ENCODE measurements around the gene GPR146.

Gene GPR146

DNA sequence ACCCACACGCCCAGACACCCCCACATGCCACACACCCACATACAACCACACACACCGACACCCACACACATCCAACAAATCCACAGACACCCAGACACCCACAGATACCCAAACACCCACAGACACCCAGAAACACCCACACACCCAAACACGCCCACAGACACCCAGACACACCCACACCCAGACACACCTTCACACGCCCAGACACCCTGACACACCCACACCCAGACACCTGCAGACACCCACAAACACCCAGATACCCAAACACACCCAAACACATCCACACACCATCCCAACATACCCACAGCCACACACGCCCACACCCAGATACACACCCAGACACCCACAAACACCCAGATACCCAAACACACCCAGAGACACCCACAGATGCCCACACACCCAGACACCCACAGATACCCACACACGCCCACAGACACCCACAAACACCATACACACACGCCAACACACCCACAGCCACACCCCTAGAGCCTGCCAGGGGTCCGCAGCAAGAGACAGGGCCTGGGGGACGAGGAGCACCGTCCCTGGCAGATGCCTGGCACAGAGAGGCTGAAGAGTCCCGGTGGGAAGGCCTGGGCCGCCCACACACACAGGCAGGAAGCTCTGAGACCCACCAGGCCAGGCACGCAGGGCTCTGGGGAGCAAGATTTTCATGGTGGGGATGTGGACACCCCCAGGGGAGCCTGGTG is 32.9 kb upstream of the GPR146 start:
- DNase-seq (ENCODE audit: low read depth in 1 of 2, low spot score in 1 of 2): no peak

DNA sequence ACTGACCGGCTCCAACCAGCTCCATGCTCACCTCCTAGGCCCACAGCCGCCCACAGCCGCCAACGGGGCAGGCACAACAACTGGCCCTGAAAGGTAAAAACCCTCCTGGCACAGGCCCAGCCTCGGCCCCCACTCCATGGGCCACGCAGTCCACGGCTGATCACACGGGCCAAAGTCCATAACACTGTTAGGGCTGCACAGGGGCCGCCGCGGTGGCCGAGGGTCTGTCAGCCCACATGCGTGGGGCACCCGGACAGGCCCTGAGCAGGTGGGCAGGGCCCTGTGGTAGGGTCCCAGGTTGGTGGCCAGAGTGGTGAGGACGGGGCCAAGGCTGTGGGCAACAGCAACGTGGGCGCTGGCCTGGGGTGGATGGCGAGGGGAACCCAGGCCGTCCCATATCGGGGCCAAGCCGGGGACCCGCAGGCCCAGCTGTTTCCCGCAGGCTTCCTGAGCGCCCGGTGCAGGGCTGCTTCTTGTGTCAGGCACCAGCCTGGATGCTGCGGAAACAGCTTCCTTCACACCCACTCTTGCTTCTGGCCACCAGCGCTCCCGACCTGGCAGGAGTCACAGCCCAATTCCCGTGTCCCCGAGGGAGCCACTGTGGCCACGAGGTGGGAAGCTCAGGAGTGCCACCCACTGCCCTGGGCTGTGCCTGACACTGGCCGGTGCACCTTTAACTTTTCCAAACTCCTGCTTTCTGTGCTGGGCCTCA is 32.2 kb upstream of the GPR146 start:
- no peak for DNase-seq (ENCODE audit: low read depth in 1 of 2, low spot score in 1 of 2)

DNA sequence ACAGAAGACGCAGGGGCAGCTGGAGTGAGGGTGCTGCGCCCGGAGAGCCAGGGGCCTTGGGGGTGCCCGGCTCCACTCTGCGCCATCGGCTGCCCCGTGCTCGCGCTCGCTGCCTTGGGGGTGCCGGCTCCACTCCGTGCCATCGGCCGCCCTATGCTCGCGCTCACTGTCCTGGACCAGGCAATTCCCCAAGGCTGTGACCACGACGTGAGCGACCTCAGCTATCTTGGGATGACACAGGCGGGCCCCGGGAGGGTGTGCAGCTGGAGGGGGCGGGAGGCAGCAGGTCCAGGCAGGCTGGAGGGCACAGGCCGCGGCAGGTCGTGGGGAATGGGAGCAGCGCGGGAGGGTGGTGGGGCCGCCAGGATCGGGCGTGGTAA is 31.6 kb upstream of the GPR146 start:
- no peak for DNase-seq (ENCODE audit: low read depth in 1 of 2, low spot score in 1 of 2)

DNA sequence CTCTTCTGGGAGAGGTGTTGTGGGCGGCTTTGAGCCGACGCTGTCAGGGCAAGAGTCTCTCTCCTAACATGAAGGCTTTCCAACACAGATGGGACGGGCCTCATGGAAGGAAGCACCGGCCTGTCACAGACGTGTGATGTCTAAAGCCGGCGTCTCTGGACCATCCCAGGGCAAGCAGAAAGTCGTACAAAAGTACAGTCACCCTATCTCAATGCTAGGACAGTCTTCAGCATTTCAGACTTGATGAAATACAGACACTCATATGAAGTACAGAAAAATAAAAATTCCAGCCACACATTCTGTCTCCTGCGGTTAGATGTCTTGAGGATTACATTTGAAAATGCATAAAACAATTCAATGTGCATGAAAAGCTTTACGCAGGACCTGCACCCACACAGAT is 30.8 kb upstream of the GPR146 start:
- DNase-seq (ENCODE audit: low read depth in 1 of 2, low spot score in 1 of 2): no peak

DNA sequence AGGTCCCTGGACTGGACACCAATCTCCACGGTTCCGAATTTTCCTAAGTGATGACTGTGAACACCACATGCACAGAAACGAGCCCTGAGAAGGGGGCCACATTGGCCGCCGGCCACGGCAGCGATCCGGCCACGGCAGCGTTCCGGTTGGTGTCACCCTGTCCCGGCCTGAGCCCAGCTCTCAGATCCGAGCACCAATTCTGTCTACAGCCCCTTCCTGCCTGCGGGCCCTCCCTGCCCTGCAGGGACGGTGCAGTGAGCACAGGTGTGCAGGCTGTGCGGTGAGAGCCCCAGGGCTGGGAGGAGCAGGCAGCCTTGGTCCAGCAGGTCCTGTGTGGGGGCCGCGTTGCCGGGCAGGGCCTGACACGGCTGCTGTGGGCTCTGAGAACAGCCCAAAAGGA is 29.7 kb upstream of the GPR146 start:
- DNase-seq (ENCODE audit: low read depth in 1 of 2, low spot score in 1 of 2): no peak

DNA sequence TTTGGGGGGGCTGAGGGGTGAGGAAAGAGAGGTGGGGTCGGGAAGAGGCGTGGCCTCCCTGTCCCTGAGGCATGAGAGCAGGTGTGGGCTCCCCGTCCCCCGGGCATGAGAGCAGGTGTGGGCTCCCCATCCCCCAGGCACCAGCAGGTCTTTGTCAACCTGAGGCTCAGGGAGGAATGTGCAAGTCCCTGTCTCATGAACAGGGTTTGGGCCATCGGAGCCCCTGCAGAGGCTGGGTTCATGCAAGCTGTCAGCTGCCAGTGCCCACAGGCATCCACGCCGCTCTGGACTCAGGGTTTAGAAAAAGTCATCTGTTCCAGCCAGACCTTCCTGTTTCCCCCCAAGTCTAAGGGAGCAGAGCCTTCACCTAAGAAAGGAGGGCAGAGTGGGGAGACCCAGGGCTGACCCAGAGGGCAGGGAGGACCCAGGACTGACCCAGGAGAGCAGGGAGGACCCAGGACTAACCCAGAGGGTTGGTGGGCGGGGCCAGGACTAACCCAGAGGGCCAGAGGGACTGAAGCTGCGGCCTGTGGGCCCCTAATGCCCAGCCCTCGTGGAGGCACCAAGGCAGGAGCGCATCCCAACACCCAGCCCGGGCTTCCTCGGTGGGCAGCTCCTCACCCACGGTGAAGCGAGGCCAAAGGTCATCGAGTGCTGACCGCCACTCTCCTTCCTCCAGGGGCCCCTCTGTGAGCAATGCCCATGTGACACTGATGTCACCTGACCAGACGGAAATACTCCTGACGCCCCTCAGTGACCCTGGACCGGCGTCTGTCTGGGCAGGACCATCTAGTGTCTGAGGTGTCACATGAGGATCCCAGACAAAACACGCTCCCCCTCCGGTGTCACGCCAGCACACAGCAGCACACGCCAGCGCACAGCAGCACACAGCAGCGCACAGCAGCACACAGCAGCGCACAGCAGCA is 28.9 kb upstream of the GPR146 start:
- no peak for DNase-seq (ENCODE audit: low read depth in 1 of 2, low spot score in 1 of 2)

DNA sequence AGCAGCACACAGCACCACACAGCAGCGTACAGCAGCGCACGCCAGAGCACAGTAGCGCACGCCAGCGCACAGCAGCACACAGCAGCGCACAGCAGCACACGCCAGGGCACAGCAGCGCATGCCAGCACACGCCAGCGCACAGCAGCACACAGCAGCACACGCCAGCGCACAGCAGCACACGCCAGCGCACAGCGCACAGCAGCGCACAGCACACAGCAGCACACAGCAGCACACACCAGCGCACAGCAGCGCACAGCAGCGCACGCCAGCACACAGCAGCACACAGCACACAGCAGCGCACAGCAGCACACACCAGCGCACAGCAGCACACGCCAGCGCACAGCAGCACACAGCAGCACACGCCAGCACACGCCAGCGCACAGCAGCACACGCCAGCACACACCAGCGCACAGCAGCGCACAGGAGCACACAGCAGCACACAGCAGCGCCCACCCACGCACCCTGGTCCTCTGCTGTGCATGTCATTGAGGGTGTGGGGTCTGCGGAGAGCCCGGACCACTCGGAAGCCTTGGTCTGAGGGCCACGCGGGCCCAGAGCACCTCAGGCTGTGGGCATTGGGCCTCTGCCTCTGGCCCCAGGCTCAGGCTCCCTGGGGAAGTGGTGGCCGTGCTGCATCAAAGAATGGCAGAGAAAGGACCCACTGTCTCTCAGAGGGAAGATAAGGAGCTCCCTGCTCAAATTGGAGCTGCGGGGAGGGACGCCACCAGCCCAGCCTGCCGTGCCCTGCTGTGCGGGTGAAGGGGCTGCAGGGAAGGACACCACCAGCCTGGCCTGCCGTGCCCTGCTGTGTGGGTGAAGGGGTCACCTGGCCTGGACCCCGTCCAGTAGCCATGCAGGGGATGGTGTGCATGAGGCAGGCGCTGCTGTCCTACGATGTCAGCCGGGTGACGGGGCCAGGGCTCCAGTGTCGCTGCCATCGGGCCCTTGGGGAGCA is 27.5 kb upstream of the GPR146 start:
- no peak for DNase-seq (ENCODE audit: low read depth in 1 of 2, low spot score in 1 of 2)

DNA sequence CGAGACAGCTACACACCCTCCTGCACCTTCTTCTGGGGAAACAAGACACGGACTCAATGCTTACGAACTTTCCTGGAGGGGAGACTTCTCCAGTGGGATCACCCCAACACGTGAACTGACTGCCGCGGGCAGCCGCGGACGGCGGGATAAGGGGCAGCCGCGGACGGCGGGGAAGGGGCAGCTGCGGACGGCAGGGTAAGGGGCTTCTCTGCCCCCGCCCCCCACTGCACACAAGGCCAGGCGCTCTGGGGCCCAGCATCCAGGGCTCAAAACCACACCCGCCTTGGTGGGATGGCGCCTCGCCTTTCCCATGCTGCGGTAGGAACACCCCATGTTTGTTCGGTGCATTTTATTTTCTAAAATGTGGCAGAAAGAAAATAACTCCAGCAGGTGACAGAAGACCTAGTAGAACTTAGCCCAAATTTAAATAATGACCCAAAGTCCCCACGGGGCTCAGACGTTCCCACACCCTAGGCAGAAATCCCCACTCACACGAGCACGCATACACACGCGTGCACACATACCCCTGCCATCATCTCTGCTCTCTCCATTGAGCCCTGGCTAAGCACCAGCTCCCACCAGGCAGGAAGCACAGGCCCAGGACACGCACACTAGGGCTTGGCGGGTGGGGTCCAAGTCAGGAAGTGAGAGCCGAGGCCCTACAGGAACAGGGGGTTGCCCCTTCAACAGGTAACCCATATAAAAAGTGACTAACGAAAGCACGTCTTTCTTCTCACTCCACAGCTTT is 26.6 kb upstream of the GPR146 start:
- DNase-seq (ENCODE audit: low read depth in 1 of 2, low spot score in 1 of 2): no peak

DNA sequence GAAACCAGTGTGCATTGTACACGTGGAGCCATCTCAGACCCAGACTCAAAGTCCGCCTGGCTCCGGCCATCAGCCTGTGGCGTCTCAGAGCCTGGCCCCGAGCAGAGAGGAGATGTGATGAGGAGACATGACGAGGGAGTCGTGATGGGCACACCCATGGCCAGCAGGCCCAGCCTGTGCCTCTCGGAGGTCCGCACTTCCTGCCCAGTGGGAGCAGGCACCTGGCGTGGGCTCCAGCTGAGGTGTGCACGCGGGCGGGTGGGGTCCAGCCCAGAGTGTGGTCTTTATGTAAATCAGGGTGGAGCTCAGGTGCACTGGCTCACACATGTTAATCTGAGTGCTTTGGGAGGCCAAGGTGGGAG is 26.0 kb upstream of the GPR146 start:
- DNase-seq (ENCODE audit: low read depth in 1 of 2, low spot score in 1 of 2): no peak

DNA sequence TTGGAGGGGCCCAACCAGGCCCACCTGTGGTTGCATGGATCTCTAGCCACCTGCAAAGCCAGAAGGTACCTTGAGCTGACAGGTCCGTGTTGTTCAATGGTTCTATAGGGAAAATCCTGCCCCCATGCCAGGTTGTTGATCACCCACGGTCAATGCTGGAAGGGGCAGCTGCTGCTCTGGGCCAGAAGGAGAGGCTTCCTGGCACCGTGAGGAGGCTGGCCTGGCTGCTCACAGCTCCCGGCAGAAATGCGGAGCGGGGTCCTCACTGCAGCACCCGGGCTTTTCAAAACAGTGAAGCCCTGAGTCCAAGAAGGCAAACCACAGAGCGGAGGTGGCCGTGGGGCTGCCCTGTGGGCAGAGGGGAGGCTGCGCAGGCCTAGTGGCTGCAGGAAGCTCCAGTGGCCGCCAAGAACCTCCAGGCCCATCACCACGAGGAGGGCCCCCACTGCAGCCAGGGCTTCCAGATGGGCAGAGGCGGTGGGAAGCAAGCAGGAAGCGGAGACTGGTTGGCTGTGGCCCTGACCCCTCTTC is 25.0 kb upstream of the GPR146 start:
- DNase-seq (ENCODE audit: low read depth in 1 of 2, low spot score in 1 of 2): no peak

DNA sequence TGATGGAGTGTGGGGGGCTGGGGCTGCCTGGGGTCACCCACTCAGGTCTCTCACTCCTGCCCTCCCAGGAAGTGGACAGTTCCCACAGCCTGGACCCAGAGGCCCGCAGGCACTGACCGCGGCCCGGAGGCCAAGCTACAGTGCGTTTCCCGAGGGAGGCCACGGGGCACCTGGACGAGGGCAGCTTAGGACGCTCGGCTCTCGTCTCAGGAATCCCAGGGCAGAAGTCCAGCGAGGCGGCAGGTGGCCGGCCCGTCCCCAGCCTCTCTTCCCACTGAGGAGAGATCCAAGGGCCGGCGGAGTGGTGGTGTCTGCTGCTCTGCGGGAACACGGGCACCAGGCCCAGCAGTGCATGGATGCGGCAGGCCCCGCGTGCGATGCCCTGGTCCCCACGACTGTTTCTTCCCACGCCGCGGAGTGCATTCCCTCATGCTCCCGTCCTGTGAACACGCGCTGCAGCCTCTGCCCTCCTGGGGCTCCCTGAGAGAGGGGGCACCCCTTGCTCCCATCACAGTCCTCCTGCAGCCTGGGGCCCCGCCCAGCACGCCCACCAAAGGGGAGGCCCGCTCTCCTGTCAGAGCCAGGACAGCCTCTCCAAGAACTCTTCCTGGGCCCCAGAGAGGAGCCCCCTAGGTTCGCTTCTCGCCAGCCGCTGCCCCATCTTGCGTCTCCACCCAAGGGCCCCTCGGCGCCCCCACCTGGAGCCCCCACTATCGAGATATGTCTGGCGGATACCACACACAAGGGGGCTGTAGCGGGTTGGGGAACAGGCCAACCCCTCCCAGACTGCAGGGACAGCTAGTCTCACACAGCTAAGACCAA is 24.3 kb upstream of the GPR146 start:
- DNase-seq (ENCODE audit: low read depth in 1 of 2, low spot score in 1 of 2): no peak

DNA sequence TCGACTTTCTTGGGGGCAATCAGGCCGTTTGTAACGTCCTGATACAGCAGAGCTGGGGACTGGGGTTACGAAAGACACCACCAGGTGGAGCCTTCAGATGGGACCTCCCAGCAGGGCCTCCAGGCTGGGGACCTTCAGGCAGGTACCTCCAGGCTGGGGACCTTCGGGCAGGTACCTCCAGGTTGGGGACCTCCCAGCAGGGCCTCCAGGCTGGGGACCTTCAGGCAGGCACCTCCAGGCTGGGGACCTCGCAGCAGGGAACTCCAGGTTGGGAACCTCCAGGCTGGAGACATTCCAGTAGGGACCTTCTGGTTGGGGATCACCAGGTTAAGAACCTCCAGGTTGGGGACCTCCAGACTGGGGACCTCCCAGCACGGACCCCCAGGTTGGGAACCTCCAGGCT is 23.5 kb upstream of the GPR146 start:
- no peak for DNase-seq (ENCODE audit: low read depth in 1 of 2, low spot score in 1 of 2)

DNA sequence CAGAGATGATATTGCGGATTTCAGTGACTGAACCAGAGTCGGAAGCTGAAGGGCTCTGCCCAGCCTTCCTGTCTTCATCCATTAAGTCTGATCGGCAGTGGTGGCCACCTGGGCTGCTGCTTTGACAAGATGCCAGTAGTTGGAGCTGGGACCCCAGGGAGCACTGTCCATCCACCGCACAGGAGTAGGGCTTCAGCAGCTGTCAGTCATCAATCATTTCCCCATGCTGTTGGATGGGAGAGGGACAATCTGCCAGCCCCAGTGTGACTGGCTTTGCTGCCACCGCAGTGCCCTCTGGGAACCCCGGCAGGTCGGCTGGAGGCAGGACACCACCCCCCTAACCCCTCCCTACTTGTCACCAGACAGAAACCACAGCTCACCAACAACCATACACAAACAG is 23.0 kb upstream of the GPR146 start:
- no peak for DNase-seq (ENCODE audit: low read depth in 1 of 2, low spot score in 1 of 2)

DNA sequence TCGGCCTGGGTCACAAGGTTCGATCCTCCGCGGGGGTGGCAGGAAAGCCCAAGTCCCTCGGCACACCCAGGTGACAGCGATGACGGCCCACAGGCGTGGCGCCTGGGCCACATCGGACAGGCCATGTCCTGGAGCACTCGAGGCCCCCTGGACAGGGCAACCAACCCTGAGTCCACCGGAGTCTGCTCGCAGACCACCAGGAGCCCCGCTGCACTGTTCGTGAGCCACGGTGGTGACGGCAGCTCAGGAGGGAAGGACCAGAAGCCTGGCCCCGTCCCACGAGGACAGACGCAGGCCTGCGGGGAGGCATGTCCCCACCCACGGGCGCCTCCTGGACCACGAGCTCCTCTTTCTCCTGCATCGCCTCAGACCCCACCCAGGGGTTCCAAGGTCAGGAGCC is 22.4 kb upstream of the GPR146 start:
- no peak for DNase-seq (ENCODE audit: low read depth in 1 of 2, low spot score in 1 of 2)

DNA sequence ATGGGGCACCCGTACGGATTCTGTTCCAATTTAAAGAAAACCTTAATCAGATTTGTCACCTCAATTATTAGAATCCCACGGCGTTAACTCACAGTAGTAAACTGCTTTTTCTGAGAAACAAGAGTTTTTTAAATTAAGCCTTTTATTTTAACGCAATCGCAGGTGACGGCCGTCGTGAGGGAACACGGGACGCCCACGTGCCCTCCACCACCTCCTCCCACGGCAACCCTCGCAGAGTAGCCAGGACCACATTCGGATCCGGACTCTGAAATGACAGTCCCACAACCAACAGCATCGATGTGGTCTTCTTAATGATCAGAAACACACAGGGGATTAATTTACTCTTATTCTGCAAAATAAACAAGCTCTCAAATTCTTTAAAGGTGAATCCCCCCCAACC is 22.0 kb upstream of the GPR146 start:
- DNase-seq (ENCODE audit: low read depth in 1 of 2, low spot score in 1 of 2): no peak

DNA sequence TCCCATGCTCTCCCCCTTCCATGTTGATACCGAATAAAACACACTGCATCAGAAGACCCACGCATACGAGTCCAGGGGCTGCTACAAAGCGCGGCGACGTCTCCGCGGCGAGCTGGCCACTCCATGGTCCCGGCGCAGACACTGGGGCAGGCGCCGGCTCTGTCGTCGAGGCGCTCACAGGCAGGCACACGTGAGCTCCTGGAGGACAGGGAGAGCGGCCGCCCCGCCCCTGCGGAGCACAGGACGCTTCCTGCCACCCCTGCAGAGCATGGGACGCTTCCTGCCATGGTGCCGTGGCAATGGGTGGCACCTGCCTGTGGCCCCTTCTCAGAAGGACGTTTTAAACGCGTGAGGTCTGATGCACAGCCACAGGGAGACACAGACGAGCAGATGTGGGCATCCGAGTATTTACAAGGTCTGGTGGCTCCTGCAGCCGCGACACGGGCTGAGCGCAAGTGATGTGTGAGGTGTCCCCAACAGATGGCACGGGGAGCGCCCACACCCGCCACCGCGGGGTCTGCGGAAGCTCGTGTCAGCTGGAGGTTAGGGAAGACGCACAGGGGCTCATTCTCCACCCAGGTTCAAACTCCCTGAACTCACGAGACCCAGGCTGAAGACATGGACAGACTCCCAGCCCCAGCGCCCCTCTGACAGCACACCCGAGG is 21.4 kb upstream of the GPR146 start:
- DNase-seq (ENCODE audit: low read depth in 1 of 2, low spot score in 1 of 2): no peak

DNA sequence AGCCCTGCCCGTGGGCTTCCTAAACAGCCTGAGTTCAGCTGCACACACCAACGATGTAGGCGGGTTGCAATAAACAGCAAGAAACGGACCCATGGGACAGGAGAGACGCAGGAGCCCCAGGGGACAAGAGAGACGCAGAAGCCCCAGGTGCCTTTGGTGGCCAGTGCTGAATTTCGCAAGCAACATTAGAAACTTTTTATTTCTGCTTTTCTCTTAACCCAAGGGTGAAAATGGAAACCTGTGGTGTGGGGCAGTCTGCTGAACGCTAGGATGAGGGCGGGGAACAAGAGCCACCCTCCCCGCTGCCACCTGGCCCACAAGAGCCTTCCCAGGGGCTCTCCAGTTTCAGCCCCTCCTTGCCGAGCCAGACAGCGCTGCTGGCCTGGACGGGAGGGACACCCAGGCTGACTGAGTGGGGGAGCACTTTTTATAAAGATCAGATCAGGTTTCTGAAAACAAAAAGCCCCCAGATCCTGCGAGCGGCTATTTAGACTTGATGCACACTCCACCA is 20.0 kb upstream of the GPR146 start:
- DNase-seq (ENCODE audit: low read depth in 1 of 2, low spot score in 1 of 2): no peak
